GM21576 (cell line): ENCODE measurements around the gene KRTAP10-2.
"Not testable (repeated sequence)": the region's sequence is repeated elsewhere in the genome, so short reads cannot be mapped to it uniquely, and the experiment has no call there.

ENCODE experiments used
- ATAC-seq: cut with Tn5 transposase; IDR thresholded peaks from one replicate; pipeline ENCODE4 v1.9.1; 2021; ENCODE audit warnings: mild to moderate bottlenecking, moderate library complexity; ENCODE audit not compliant: unreplicated experiment

KRTAP10-2 gene

GRCh38 chr21:44568261-44568660, 17.0 kb upstream of the KRTAP10-2 start:
- ATAC-seq: no peak

- ATAC-seq: no peak
Measured at GRCh38 chr21:44567481-44568171, 16.3 kb upstream of the KRTAP10-2 start.

- no peak for ATAC-seq
Measured at GRCh38 chr21:44566403-44566802, 15.1 kb upstream of the KRTAP10-2 start.

- no peak for ATAC-seq
Measured at GRCh38 chr21:44564886-44565598, 13.7 kb upstream of the KRTAP10-2 start.

- no peak for ATAC-seq
Measured at GRCh38 chr21:44564099-44564498, 12.8 kb upstream of the KRTAP10-2 start.

GRCh38 chr21:44558695-44559094, 7.4 kb upstream of the KRTAP10-2 start, which contains the start of gene KRTAP10-3:
TSS of gene KRTAP10-3 (minus strand) at chr21:44558795. CDS start at chr21:44558715, 80 bp downstream.
- no peak for ATAC-seq

GRCh38 chr21:44558329-44558675, 7.0 kb upstream of the KRTAP10-2 start:
- ATAC-seq: not testable (repeated sequence)

GRCh38 chr21:44557491-44558328, 6.4 kb upstream of the KRTAP10-2 start:
- no peak for ATAC-seq

GRCh38 chr21:44556879-44557278, 5.6 kb upstream of the KRTAP10-2 start:
- no peak for ATAC-seq

GRCh38 chr21:44555200-44555875, 4.0 kb upstream of the KRTAP10-2 start:
- ATAC-seq: no peak

- no peak for ATAC-seq
Measured at GRCh38 chr21:44552681-44553080, 1.4 kb upstream of the KRTAP10-2 start.

- ATAC-seq: no peak
Measured at GRCh38 chr21:44552136-44552535, 831 bp upstream of the KRTAP10-2 start.

GRCh38 chr21:44550807-44551206, 498 bp downstream of the KRTAP10-2 start:
- no peak for ATAC-seq

GRCh38 chr21:44550285-44550684, 1.0 kb downstream of the KRTAP10-2 start:
- not testable (repeated sequence) for ATAC-seq

- ATAC-seq: no peak
Measured at GRCh38 chr21:44549525-44550211, 1.6 kb downstream of the KRTAP10-2 start.

GRCh38 chr21:44548922-44549321, 2.4 kb downstream of the KRTAP10-2 start:
- ATAC-seq: no peak

GRCh38 chr21:44548381-44548780, 2.9 kb downstream of the KRTAP10-2 start:
- no peak for ATAC-seq

- no peak for ATAC-seq
Measured at GRCh38 chr21:44547656-44548331, 3.5 kb downstream of the KRTAP10-2 start.

GRCh38 chr21:44544566-44544965, 6.7 kb downstream of the KRTAP10-2 start:
- no peak for ATAC-seq

- ATAC-seq: no peak
Measured at GRCh38 chr21:44542716-44543115, 8.6 kb downstream of the KRTAP10-2 start.
